Dendritic cell treated with granulocyte-macrophage colony-stimulating factor and Interleukin-4, amounts not matched to agents 40 ng/mL and 50 ng/mL, for 4 days (primary cell): Measurements from ENCODE around the gene CIAO2A.
A peak's percentile ranks its signal among the peaks of the same experiment; 100 is the strongest.
"Not testable (repeated sequence)": the region's sequence is repeated elsewhere in the genome, so short reads cannot be mapped to it uniquely, and the experiment has no call there.

Experiments
- H3K27ac Mint-ChIP-seq: one replicate; pipeline ENCODE4 v1.8.0; 2022; ENCODE audit warnings: mild to moderate bottlenecking, mixed read lengths
- H3K27me3 Mint-ChIP-seq: one replicate; pipeline ENCODE4 v1.8.0; 2022; ENCODE audit warnings: mild to moderate bottlenecking, mixed read lengths
- H3K36me3 Mint-ChIP-seq: one replicate; pipeline ENCODE4 v1.8.0; 2022; ENCODE audit warnings: low read depth, mixed read lengths
- H3K4me1 Mint-ChIP-seq: one replicate; pipeline ENCODE4 v1.8.0; 2022; ENCODE audit warnings: low read depth, mixed read lengths
- H3K4me3 Mint-ChIP-seq: one replicate; pipeline ENCODE4 v1.8.0; 2022; ENCODE audit warnings: mild to moderate bottlenecking, moderate library complexity, mixed read lengths
- H3K9me3 Mint-ChIP-seq: one replicate; pipeline ENCODE4 v1.8.0; 2022; ENCODE audit warnings: mixed read lengths
- intact Hi-C: fragments of 100-400 bp; cut with micrococcal nuclease; formaldehyde crosslinking; loops from one replicate; pipeline ENCODE4 v1.15.0; 2022

Gene CIAO2A

GRCh38 chr15:64100958-64101357, 7.3 kb upstream of the CIAO2A start:
- no peaks in the 10 kb centered on the region for H3K27me3 Mint-ChIP-seq
- peak overlapping the region; percentile 76 for H3K27ac Mint-ChIP-seq
- peaks cover 33% of the 10 kb centered on the region for H3K36me3 Mint-ChIP-seq
- H3K4me1 Mint-ChIP-seq = peaks cover 60% of the 10 kb centered on the region
- intact Hi-C loops = no loop called here
- peaks cover 5% of the 10 kb centered on the region for H3K9me3 Mint-ChIP-seq
- H3K4me3 Mint-ChIP-seq = no peak overlapping the region

- no peak overlapping the region for H3K4me3 Mint-ChIP-seq
- intact Hi-C loops = loop anchor here (5.0 kb wide), 1 partner anchor 53 kb away; the partner anchor contains the start of gene SNX22
- peaks cover 5% of the 10 kb centered on the region for H3K9me3 Mint-ChIP-seq
- H3K4me1 Mint-ChIP-seq = peaks cover 59% of the 10 kb centered on the region
- H3K27me3 Mint-ChIP-seq = no peaks in the 10 kb centered on the region
- H3K36me3 Mint-ChIP-seq = peaks cover 36% of the 10 kb centered on the region
- H3K27ac Mint-ChIP-seq = peak overlapping the region; percentile 76
Observed at GRCh38 chr15:64099379-64099778, 5.7 kb upstream of the CIAO2A start.

- H3K27ac Mint-ChIP-seq = peak overlapping the region; percentile 94
- H3K9me3 Mint-ChIP-seq = no peaks in the 10 kb centered on the region
- H3K27me3 Mint-ChIP-seq = no peaks in the 10 kb centered on the region
- H3K36me3 Mint-ChIP-seq = peaks cover 45% of the 10 kb centered on the region
- peak overlapping the region; percentile 92 for H3K4me3 Mint-ChIP-seq
- H3K4me1 Mint-ChIP-seq = peaks cover 62% of the 10 kb centered on the region
- intact Hi-C loops = loop anchor here (5.0 kb wide), 1 partner anchor 55 kb away; the partner anchor contains the start of gene SNX22
Observed at GRCh38 chr15:64096668-64097384, 3.2 kb upstream of the CIAO2A start.

DNA sequence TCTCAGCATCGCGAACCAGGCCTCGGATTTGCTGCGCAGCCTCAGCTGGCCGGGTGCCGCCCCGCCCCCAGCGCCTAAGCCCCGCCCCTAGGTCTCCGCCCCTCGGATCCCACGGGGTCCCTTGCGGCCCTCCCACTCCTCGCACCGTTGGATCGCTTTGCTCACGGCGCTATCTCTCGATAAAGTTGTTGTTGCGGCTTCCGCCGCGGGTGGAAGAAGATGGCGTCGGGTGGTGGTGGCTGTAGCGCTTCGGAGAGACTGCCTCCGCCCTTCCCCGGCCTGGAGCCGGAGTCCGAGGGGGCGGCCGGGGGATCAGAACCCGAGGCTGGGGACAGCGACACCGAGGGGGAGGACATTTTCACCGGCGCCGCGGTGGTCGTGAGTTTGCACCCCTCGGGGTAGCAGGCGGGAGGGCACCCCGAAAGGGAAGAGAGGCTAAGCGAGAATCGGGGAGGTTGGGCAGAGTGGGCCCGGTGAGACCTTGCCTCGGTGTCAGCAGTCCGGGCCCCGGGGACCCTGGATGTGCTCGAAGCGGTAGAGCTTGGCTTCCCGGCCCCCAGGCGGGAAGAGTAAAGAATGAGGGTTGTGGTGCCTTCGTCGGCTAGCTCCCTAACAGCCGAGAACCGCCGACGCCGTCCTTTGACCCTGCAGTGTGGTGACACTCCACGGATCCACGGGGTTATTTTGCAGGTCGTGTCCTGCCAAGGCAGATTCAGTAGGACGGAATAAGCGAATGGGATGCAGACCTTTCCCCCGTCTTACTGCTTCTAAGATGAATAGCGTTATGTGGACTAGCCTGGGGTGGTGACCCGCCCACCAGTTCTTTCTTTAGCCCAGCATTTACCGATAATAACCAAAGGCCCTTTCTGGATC, 2.4 kb upstream of the CIAO2A start, which contains the start of gene SNX1:
TSS of gene SNX1 (plus strand) at position 188 of the 873 bp plus-strand sequence. CDS start at position 220, 32 bp downstream.
- no peaks in the 10 kb centered on the region for H3K27me3 Mint-ChIP-seq
- H3K27ac Mint-ChIP-seq = peak within 1 kb of the TSS; percentile 94
- peaks cover 46% of the 10 kb centered on the region for H3K36me3 Mint-ChIP-seq
- peaks cover 61% of the 10 kb centered on the region for H3K4me1 Mint-ChIP-seq
- intact Hi-C loops = loop anchor here (5.0 kb wide), 1 partner anchor 56 kb away; the partner anchor contains the start of gene SNX22
- peak within 1 kb of the TSS; percentile 100 for H3K4me3 Mint-ChIP-seq
- no peaks in the 10 kb centered on the region for H3K9me3 Mint-ChIP-seq

DNA sequence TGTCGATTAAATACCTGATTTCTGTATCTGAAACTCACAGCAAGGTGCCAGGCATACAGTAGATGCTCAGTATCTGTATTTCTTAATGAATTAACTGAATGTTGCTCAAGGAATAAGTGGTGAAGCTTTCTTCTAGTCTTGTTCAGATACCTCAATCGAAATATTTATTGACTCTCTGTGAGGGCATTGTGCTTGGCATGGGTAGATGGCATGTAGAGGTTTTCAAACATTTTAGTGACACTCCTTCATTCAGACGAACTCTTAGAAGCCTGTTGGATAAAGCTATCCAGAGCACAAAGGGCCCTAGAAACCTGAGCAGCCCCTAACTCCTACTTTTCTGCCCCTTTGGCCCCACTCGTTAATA, 1.8 kb upstream of the CIAO2A start:
- Mint-ChIP-seq H3K27ac (peak overlapping the region; percentile 94), H3K9me3 (no peaks in the 10 kb centered on the region), H3K36me3 (peaks cover 52% of the 10 kb centered on the region), H3K4me1 (peaks cover 67% of the 10 kb centered on the region), H3K27me3 (no peaks in the 10 kb centered on the region), H3K4me3 (peak overlapping the region; percentile 92)
- intact Hi-C loops = loop anchor here (5.0 kb wide), 1 partner anchor 57 kb away; the partner anchor contains the start of gene SNX22

DNA sequence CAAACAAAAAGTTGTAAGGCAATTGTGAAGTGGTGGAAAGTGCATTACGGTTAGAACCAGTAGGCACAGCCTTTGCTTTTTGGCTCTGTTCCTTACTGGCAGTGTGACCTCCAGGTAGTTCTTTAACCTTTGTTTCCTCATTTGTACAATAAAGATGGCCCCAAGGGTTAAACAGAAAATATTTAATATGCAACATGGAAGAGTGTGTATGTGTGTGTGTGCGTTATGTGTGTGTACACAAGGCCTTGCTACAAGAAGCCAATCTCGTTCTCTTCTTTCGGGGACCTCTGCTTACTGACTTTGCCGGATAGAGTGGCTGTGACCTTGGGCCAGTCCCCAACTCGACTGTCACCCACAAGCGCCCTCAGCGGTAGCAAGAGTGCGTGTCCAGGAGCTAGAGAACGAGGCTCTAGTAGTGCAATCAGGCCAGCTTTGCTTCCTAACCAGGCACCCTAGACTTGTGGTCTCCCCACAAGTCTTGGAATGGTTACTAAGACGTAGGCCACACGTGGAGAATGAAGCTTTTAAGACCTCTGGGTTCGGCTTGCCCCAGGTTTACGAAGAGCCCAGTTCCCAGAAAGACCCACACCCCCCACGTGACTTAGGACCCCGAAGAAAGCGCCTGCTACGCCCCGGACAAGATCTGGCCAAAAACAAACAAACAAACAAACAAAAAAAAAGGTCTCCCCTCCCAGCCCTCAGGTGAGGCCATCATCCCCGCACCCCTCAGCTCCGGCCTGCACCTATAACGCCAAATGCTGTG, 593 bp downstream of the CIAO2A start:
- H3K4me1 Mint-ChIP-seq = peaks cover 66% of the 10 kb centered on the region
- H3K36me3 Mint-ChIP-seq = peaks cover 58% of the 10 kb centered on the region
- peak overlapping the region; percentile 94 for H3K27ac Mint-ChIP-seq
- intact Hi-C loops = no loop called here
- no peaks in the 10 kb centered on the region for H3K27me3 Mint-ChIP-seq
- H3K9me3 Mint-ChIP-seq = no peaks in the 10 kb centered on the region
- H3K4me3 Mint-ChIP-seq = peak overlapping the region; percentile 100

- H3K36me3 Mint-ChIP-seq = peaks cover 64% of the 10 kb centered on the region
- intact Hi-C loops = no loop called here
- H3K9me3 Mint-ChIP-seq = no peaks in the 10 kb centered on the region
- H3K4me3 Mint-ChIP-seq = peak overlapping the region; percentile 100
- no peaks in the 10 kb centered on the region for H3K27me3 Mint-ChIP-seq
- H3K4me1 Mint-ChIP-seq = peaks cover 58% of the 10 kb centered on the region
- peak overlapping the region; percentile 94 for H3K27ac Mint-ChIP-seq
Observed at GRCh38 chr15:64092075-64092820, 1.4 kb downstream of the CIAO2A start.

- Mint-ChIP-seq H3K27ac (peak overlapping the region; percentile 94), H3K4me1 (peaks cover 52% of the 10 kb centered on the region)
Observed at GRCh38 chr15:64090527-64090926, 3.1 kb downstream of the CIAO2A start.

GRCh38 chr15:64089543-64090280, 3.9 kb downstream of the CIAO2A start:
- peak overlapping the region; percentile 94 for H3K27ac Mint-ChIP-seq
- peak overlapping the region; percentile 52 for H3K4me3 Mint-ChIP-seq
- intact Hi-C loops = no loop called here

More at GRCh38 chr15:64090527-64090926, 3.1 kb downstream of the CIAO2A start:
- intact Hi-C loops = no loop called here
- Mint-ChIP-seq H3K27me3 (no peaks in the 10 kb centered on the region), H3K4me3 (peak overlapping the region; percentile 52), H3K9me3 (no peaks in the 10 kb centered on the region), H3K36me3 (peaks cover 65% of the 10 kb centered on the region)

DNA sequence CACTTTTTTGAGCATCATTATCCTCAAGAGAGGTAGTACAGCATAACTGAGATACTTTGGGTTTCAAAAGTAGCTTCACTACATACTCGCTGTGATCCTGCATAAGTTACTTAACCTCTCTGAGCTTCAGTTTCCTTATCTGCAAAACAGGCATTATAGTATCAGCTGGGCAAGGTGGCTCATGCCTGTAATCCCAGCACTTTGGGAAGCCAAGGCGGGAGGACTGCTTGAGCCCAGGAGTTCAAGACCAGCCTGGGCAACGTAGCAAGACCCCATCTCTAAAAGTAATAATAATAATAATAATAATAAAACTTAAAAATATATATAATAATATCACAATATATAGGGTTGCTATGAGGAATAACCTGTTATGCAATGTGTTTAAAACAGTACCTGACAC, 10.9 kb downstream of the CIAO2A start:
- no peaks in the 10 kb centered on the region for H3K27me3 Mint-ChIP-seq
- H3K4me3 Mint-ChIP-seq = no peak overlapping the region
- H3K9me3 Mint-ChIP-seq = no peaks in the 10 kb centered on the region
- H3K27ac Mint-ChIP-seq = no peak overlapping the region
- peaks cover 9% of the 10 kb centered on the region for H3K4me1 Mint-ChIP-seq
- H3K36me3 Mint-ChIP-seq = peaks cover 87% of the 10 kb centered on the region
- intact Hi-C loops = no loop called here

More at GRCh38 chr15:64089543-64090280, 3.9 kb downstream of the CIAO2A start:
- peaks cover 73% of the 10 kb centered on the region for H3K36me3 Mint-ChIP-seq
- no peaks in the 10 kb centered on the region for H3K27me3 Mint-ChIP-seq
- no peaks in the 10 kb centered on the region for H3K9me3 Mint-ChIP-seq
- H3K4me1 Mint-ChIP-seq = peaks cover 45% of the 10 kb centered on the region

DNA sequence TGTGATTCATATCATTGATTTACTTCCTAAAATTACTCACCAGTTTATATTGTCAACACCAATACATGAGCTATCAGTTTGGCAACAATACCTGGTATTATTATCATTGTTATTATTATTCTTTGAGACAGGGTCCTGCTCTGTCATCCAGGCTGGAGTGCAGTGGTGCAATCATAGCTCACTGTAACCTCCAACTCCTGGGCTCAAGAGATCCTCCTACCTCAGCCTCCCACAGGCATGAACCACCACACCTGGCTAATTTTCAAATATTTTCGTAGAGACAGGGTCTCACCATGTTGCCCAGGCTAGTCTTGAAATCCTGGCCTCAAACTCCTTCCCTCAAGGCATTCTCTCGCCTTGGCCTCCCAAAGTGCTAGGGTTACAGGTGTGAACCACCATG, 20.1 kb downstream of the CIAO2A start:
- intact Hi-C loops, H3K9me3 Mint-ChIP-seq, H3K27ac Mint-ChIP-seq, H3K27me3 Mint-ChIP-seq, H3K4me3 Mint-ChIP-seq: not testable (repeated sequence)
- Mint-ChIP-seq H3K4me1 (peaks cover 50% of the 10 kb centered on the region), H3K36me3 (peaks cover 59% of the 10 kb centered on the region)

- Mint-ChIP-seq H3K36me3 (peaks cover 54% of the 10 kb centered on the region), H3K4me1 (peaks cover 52% of the 10 kb centered on the region), H3K9me3 (no peaks in the 10 kb centered on the region), H3K4me3 (no peak overlapping the region), H3K27ac (no peak overlapping the region), H3K27me3 (no peaks in the 10 kb centered on the region)
- intact Hi-C loops = no loop called here
Observed at GRCh38 chr15:64072812-64073211, 20.8 kb downstream of the CIAO2A start.
